A673 (cell line): ENCODE data around the gene FCRLB.

Source experiments
- EZH2 ChIP-seq: fragments of 200-600 bp; sonication (generic); IDR thresholded peaks from 2 replicates; pipeline ENCODE4 v1.6.1; 2017; ENCODE audit warnings: borderline replicate concordance, low read depth, mild to moderate bottlenecking, mixed read lengths, antibody characterized with exemption, low read length; ENCODE audit not compliant: poor library complexity, severe bottlenecking
- TF ChIP-seq, protein P1 (sequence below): fragments of 300-800, 200-600 bp; sonication (generic); conservative IDR thresholded peaks from 2 replicates; pipeline ENCODE4 v1.5.1; 2017; ENCODE audit warnings: low read depth, mild to moderate bottlenecking, antibody characterized with exemption, low read length, moderate library complexity, mixed read lengths

DNA sequence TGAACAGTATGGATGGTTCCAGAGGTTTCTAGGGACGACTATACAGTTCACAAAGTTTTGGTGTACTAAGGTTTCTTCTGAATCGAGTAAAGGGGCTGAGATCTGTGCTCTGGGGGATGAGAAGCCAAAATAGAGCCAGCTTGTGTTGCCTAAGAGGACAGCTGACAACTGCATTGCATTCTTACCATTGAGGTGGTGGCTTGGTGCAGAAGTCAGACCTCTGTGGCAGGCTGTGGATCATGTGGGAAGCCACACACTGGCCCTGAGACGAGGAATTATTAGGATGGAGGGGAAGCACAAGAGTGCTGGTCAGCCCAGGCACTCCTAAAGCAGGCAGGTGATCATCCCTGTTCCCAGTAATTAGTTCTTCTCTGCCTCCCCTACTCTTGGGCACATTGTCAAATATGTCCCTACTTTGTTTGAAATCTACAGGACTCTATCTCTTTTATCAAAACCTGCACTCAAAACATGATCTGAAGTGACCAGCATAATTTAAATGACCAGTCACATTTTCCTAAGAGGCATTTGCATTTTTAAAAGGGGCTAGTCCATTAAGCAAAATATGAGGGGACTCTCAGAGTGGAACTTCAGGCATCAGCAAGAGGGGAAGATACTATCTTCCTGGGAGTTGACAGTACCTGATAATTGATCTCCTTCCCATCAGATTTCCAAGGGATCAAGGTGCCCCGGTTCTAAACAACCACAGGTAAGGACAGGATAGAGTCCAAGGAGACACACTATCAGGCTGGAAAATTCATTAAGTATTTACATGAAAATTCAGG, at the start of gene FCRLB:
- TF ChIP-seq EZH2: no peak
- TF ChIP-seq, protein P1, sequence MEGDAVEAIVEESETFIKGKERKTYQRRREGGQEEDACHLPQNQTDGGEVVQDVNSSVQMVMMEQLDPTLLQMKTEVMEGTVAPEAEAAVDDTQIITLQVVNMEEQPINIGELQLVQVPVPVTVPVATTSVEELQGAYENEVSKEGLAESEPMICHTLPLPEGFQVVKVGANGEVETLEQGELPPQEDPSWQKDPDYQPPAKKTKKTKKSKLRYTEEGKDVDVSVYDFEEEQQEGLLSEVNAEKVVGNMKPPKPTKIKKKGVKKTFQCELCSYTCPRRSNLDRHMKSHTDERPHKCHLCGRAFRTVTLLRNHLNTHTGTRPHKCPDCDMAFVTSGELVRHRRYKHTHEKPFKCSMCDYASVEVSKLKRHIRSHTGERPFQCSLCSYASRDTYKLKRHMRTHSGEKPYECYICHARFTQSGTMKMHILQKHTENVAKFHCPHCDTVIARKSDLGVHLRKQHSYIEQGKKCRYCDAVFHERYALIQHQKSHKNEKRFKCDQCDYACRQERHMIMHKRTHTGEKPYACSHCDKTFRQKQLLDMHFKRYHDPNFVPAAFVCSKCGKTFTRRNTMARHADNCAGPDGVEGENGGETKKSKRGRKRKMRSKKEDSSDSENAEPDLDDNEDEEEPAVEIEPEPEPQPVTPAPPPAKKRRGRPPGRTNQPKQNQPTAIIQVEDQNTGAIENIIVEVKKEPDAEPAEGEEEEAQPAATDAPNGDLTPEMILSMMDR: no peak
